Fibroblast of skin of scalp (primary cell): ENCODE measurements around the gene PTGIS. TPM values are rescaled to one million over a fixed set of nuclear protein-coding genes. Genes with fewer than 3 reads are reported as not detected.
A peak's percentile ranks its signal among the peaks of the same experiment; 100 is the strongest.
"Not testable (repeated sequence)": the region's sequence is repeated elsewhere in the genome, so short reads cannot be mapped to it uniquely, and the experiment has no call there.

Experiments used
- DNase-seq: peaks from one replicate; pipeline ENCODE4 v3.0.0-alpha.2; 2013
- polyA plus RNA-seq, 2 experiments: library from polyadenylated mRNA; unstranded; fragments of 120-200 nt; gene quantifications; one replicate each; pipeline ENCODE4 v1.2.1, GENCODE V29; 2013; ENCODE audit not compliant: insufficient read length in 2 of 2

PTGIS gene
- 16.6 TPM for polyA plus RNA-seq (2013, experiment 1 of 2; ENCODE audit: insufficient read length)
- polyA plus RNA-seq (2013, experiment 2 of 2; ENCODE audit: insufficient read length), result 18.2 TPM

- peak; percentile 21 for DNase-seq
Observed at GRCh38 chr20:49567421-49568277, at the start of gene PTGIS. PTGIS (minus strand) TSS chr20:49568137; CDS start chr20:49568116, 21 bp downstream.

GRCh38 chr20:49617394-49617793 is 49.5 kb upstream of the PTGIS start:
- not testable (repeated sequence) for DNase-seq

- DNase-seq, result no peak
Observed at GRCh38 chr20:49616154-49617007, 48.4 kb upstream of the PTGIS start.

GRCh38 chr20:49615401-49616153 is 47.6 kb upstream of the PTGIS start:
- no peak for DNase-seq

GRCh38 chr20:49615051-49615400 is 47.1 kb upstream of the PTGIS start:
- not testable (repeated sequence) for DNase-seq

- no peak for DNase-seq
Observed at GRCh38 chr20:49614338-49615050, 46.6 kb upstream of the PTGIS start.

- no peak for DNase-seq
Observed at GRCh38 chr20:49612127-49612738, 44.3 kb upstream of the PTGIS start.

GRCh38 chr20:49611539-49612126 is 43.7 kb upstream of the PTGIS start:
- not testable (repeated sequence) for DNase-seq

- peak; percentile 41 for DNase-seq
Observed at GRCh38 chr20:49610691-49611538, 43.0 kb upstream of the PTGIS start.

GRCh38 chr20:49608752-49609670 is 41.1 kb upstream of the PTGIS start:
- peak; percentile 32 for DNase-seq

GRCh38 chr20:49607568-49607967 is 39.6 kb upstream of the PTGIS start:
- no peak for DNase-seq

- peak; percentile 53 for DNase-seq
Observed at GRCh38 chr20:49603209-49603627, 35.3 kb upstream of the PTGIS start.

GRCh38 chr20:49602345-49603208 is 34.6 kb upstream of the PTGIS start:
- DNase-seq, result no peak

GRCh38 chr20:49601153-49601924 is 33.4 kb upstream of the PTGIS start:
- DNase-seq, result no peak

- DNase-seq, result no peak
Observed at GRCh38 chr20:49599746-49600113, 31.8 kb upstream of the PTGIS start.

- no peak for DNase-seq
Observed at GRCh38 chr20:49597825-49598395, 30.0 kb upstream of the PTGIS start.
